ENCODE results near the gene UBE2O.
A peak's percentile ranks its signal among the peaks of the same experiment; 100 is the strongest.

Gene UBE2O

GRCh38 chr17:76484228-76484725, 31.3 kb upstream of the UBE2O start:
- no peak for DNase-seq

- DNase-seq, result no peak
Observed at GRCh38 chr17:76481071-76481655, 28.2 kb upstream of the UBE2O start.

- DNase-seq, result peak; percentile 46
Observed at GRCh38 chr17:76480632-76481031, 27.7 kb upstream of the UBE2O start.

- DNase-seq, result no peak
Observed at GRCh38 chr17:76479515-76480060, 26.6 kb upstream of the UBE2O start.

GRCh38 chr17:76478730-76479514, 26.0 kb upstream of the UBE2O start:
- no peak for DNase-seq

GRCh38 chr17:76478097-76478496, 25.1 kb upstream of the UBE2O start:
- DNase-seq, result no peak

- DNase-seq, result no peak
Observed at GRCh38 chr17:76477576-76477975, 24.6 kb upstream of the UBE2O start.

- no peak for DNase-seq
Observed at GRCh38 chr17:76476736-76477135, 23.8 kb upstream of the UBE2O start.

GRCh38 chr17:76475302-76475701, 22.4 kb upstream of the UBE2O start:
- DNase-seq, result no peak

GRCh38 chr17:76474894-76475293, 21.9 kb upstream of the UBE2O start:
- DNase-seq, result no peak

- DNase-seq, result no peak
Observed at GRCh38 chr17:76474238-76474637, 21.3 kb upstream of the UBE2O start.

GRCh38 chr17:76473541-76473985, 20.6 kb upstream of the UBE2O start:
- DNase-seq, result peak; percentile 33

- DNase-seq, result no peak
Observed at GRCh38 chr17:76472726-76473125, 19.8 kb upstream of the UBE2O start.

- DNase-seq, result no peak
Observed at GRCh38 chr17:76472258-76472645, 19.3 kb upstream of the UBE2O start.

GRCh38 chr17:76471498-76472257, 18.7 kb upstream of the UBE2O start:
- DNase-seq, result no peak

GRCh38 chr17:76469991-76470739, 17.2 kb upstream of the UBE2O start:
- DNase-seq, result no peak

GRCh38 chr17:76469076-76469990, 16.4 kb upstream of the UBE2O start:
- DNase-seq, result no peak

GRCh38 chr17:76468634-76469010, 15.7 kb upstream of the UBE2O start:
- no peak for DNase-seq

GRCh38 chr17:76467809-76468633, 15.1 kb upstream of the UBE2O start:
- no peak for DNase-seq

- no peak for DNase-seq
Observed at GRCh38 chr17:76467366-76467765, 14.4 kb upstream of the UBE2O start, which contains the start of gene AANAT. TSS of gene AANAT (plus strand) at chr17:76467603. CDS start at chr17:76468747, 1,144 bp downstream.

- DNase-seq, result no peak
Observed at GRCh38 chr17:76466775-76467130, 13.8 kb upstream of the UBE2O start.
